H9 (cell line): ENCODE data around the gene KLF15. TPM values are rescaled to one million over a fixed set of nuclear protein-coding genes. Genes with fewer than 3 reads are reported as not detected.

Experiments used
- DNase-seq: peaks from one replicate; pipeline ENCODE4 v3.0.0-alpha.2; 2017
- H2AFZ ChIP-seq: one replicate; pipeline ENCODE4 v1.6.1; 2013; ENCODE audit warnings: mild to moderate bottlenecking, low read length, control low read depth, moderate library complexity
- H2AK5ac ChIP-seq: 2 replicates; pipeline ENCODE4 v1.6.1; 2013; ENCODE audit warnings: low read length, control low read depth, mixed read lengths; ENCODE audit not compliant: insufficient read length
- H2BK120ac ChIP-seq: one replicate; pipeline ENCODE4 v1.6.1; 2013; ENCODE audit warnings: low read depth, mild to moderate bottlenecking, low read length, control low read depth, inconsistent platforms; ENCODE audit not compliant: poor library complexity, severe bottlenecking
- H2BK12ac ChIP-seq: 2 replicates; pipeline ENCODE4 v1.6.1; 2013; ENCODE audit warnings: low read length, control low read depth, mixed read lengths, low read depth; ENCODE audit not compliant: insufficient read length
- H2BK15ac ChIP-seq: 2 replicates; pipeline ENCODE4 v1.6.1; 2013; ENCODE audit warnings: low read depth, low read length, control low read depth
- H2BK20ac ChIP-seq: one replicate; pipeline ENCODE4 v1.6.1; 2013; ENCODE audit warnings: low read depth, mild to moderate bottlenecking, low read length, control low read depth, inconsistent platforms; ENCODE audit not compliant: poor library complexity, severe bottlenecking
- H2BK5ac ChIP-seq: 2 replicates; pipeline ENCODE4 v1.6.1; 2013; ENCODE audit warnings: low read length, control low read depth, mixed read lengths; ENCODE audit not compliant: insufficient read length
- H3K14ac ChIP-seq: 2 replicates; pipeline ENCODE4 v1.6.1; 2013; ENCODE audit warnings: low read length, control low read depth; ENCODE audit not compliant: insufficient read depth
- H3K18ac ChIP-seq: 2 replicates; pipeline ENCODE4 v1.6.1; 2013; ENCODE audit warnings: low read depth, mild to moderate bottlenecking, mixed read lengths, low read length, control low read depth; ENCODE audit not compliant: insufficient read length
- H3K23ac ChIP-seq: 2 replicates; pipeline ENCODE4 v1.6.1; 2013; ENCODE audit warnings: low read length, control low read depth, mixed read lengths, low read depth; ENCODE audit not compliant: insufficient read length
- H3K23me2 ChIP-seq: 2 replicates; pipeline ENCODE4 v1.6.1; 2013; ENCODE audit warnings: low read depth, mild to moderate bottlenecking, mixed read lengths, low read length, control low read depth; ENCODE audit not compliant: insufficient read length, poor library complexity, severe bottlenecking
- H3K27ac ChIP-seq: 2 replicates; pipeline ENCODE4 v1.5.1; 2013; ENCODE audit warnings: low read length, control low read depth, mixed read lengths, low read depth; ENCODE audit not compliant: insufficient read length
- H3K27me3 ChIP-seq: 2 replicates; pipeline ENCODE4 v1.6.1; 2013; ENCODE audit warnings: low read length, control low read depth, inconsistent platforms; ENCODE audit not compliant: insufficient read depth
- H3K4ac ChIP-seq: 2 replicates; pipeline ENCODE4 v1.6.1; 2013; ENCODE audit warnings: low read depth, mild to moderate bottlenecking, control low read depth, inconsistent platforms, low read length, moderate library complexity
- H3K4me1 ChIP-seq: 2 replicates; pipeline ENCODE4 v1.6.1; 2013; ENCODE audit warnings: low read length, control low read depth, inconsistent platforms; ENCODE audit not compliant: insufficient read depth
- H3K4me2 ChIP-seq: 2 replicates; pipeline ENCODE4 v1.6.1; 2013; ENCODE audit warnings: low read length, control low read depth, mixed read lengths; ENCODE audit not compliant: insufficient read length, insufficient read depth
- H3K56ac ChIP-seq: 2 replicates; pipeline ENCODE4 v1.6.1; 2013; ENCODE audit warnings: low read depth, mild to moderate bottlenecking, mixed read lengths, low read length, control low read depth; ENCODE audit not compliant: insufficient read length
- H3K79me1 ChIP-seq: 2 replicates; pipeline ENCODE4 v1.6.1; 2013; ENCODE audit warnings: low read depth, mild to moderate bottlenecking, moderate library complexity, low read length, control low read depth, inconsistent platforms; ENCODE audit not compliant: insufficient read depth, poor library complexity, severe bottlenecking
- H3K79me2 ChIP-seq: 2 replicates; pipeline ENCODE4 v1.6.1; 2013; ENCODE audit warnings: low read length, control low read depth, inconsistent platforms; ENCODE audit not compliant: insufficient read depth
- H3K9ac ChIP-seq: 2 replicates; pipeline ENCODE4 v1.6.1; 2013; ENCODE audit warnings: low read length, control low read depth, mixed read lengths; ENCODE audit not compliant: insufficient read length; ENCODE audit errors: extremely low read depth
- H3K9me3 ChIP-seq: one replicate; pipeline ENCODE4 v1.6.1; 2013; ENCODE audit warnings: low read depth, low read length, inconsistent platforms; ENCODE audit not compliant: control insufficient read depth
- H3T11ph ChIP-seq: one replicate; pipeline ENCODE4 v1.6.1; 2013; ENCODE audit warnings: mild to moderate bottlenecking, low read length, control low read depth, inconsistent platforms
- H4K20me1 ChIP-seq: one replicate; pipeline ENCODE4 v1.6.1; 2013; ENCODE audit not compliant: control insufficient read depth, insufficient read length, insufficient read depth
- H4K5ac ChIP-seq: 2 replicates; pipeline ENCODE4 v1.6.1; 2013; ENCODE audit warnings: low read depth, mild to moderate bottlenecking, mixed read lengths, low read length, control low read depth; ENCODE audit not compliant: insufficient read length
- H4K8ac ChIP-seq: replicated peaks from 2 replicates; pipeline ENCODE4 v1.6.1; 2013; ENCODE audit warnings: low read length, control low read depth, mixed read lengths, low read depth; ENCODE audit not compliant: insufficient read length
- H4K91ac ChIP-seq: 2 replicates; pipeline ENCODE4 v1.6.1; 2013; ENCODE audit warnings: low read depth, mild to moderate bottlenecking, moderate library complexity, mixed read lengths, low read length, control low read depth; ENCODE audit not compliant: insufficient read length
- H3K27ac Mint-ChIP-seq, 3 experiments: 2 replicates in 2 of 3; 3 replicates in 1 of 3; pipeline ENCODE4 v1.8.0; 2020 to 2021; ENCODE audit warnings: mixed read lengths in 3 of 3, mild to moderate bottlenecking in 1 of 3, moderate library complexity in 1 of 3
- H3K27me3 Mint-ChIP-seq: 2 replicates; pipeline ENCODE4 v1.8.0; 2021; ENCODE audit warnings: low read depth, mild to moderate bottlenecking, moderate library complexity, mixed read lengths
- H3K36me3 Mint-ChIP-seq, 3 experiments: 2 replicates in 2 of 3; 3 replicates in 1 of 3; pipeline ENCODE4 v1.8.0; 2020 to 2021; ENCODE audit warnings: low read depth in 3 of 3, mixed read lengths in 3 of 3; ENCODE audit not compliant: insufficient read depth in 1 of 3
- H3K4me1 Mint-ChIP-seq, 2 experiments: 2 replicates each; pipeline ENCODE4 v1.8.0; 2020; ENCODE audit warnings: mixed read lengths in 2 of 2
- H3K4me3 Mint-ChIP-seq, 2 experiments: 2 replicates in 1 of 2; 3 replicates in 1 of 2; pipeline ENCODE4 v1.8.0; 2020 to 2021; ENCODE audit warnings: mild to moderate bottlenecking in 2 of 2, mixed read lengths in 2 of 2, moderate library complexity in 1 of 2
- H3K9me3 Mint-ChIP-seq, 2 experiments: 2 replicates in 1 of 2; 3 replicates in 1 of 2; pipeline ENCODE4 v1.8.0; 2020; ENCODE audit warnings: mild to moderate bottlenecking in 2 of 2, mixed read lengths in 2 of 2, moderate library complexity in 1 of 2
- CTCF ChIP-seq: fragments of 200-600 bp; sonication (generic); conservative IDR thresholded peaks from 3 replicates; pipeline ENCODE4 v1.8.0; 2021; ENCODE audit warnings: antibody characterized with exemption, mild to moderate bottlenecking
- WGBS: extraction: QIAGEN DNeasy Blood & Tissue Kit; methylation state at CpG from one replicate; pipeline ENCODE4 v1.1.7; 2013; ENCODE audit warnings: missing lambda C conversion rate, low lambda C conversion rate, mixed read lengths; ENCODE audit not compliant: insufficient read length; ENCODE audit errors: extremely low coverage; 5-methylcytosine and 5-hydroxymethylcytosine counted together
- total RNA-seq: library from RNA; stranded (reverse); gene quantifications from 2 replicates; pipeline ENCODE4 v1.2.1, GENCODE V29; 2021

KLF15 gene
- total RNA-seq, 1 experiment from 2014 or later, result 10.8 TPM

- H3K4me3 Mint-ChIP-seq, result no peak overlapping the region
- no peak for TF ChIP-seq CTCF
- Histone ChIP-seq H2BK5ac (no peak overlapping the region), H2BK12ac (no peak overlapping the region), H2AK5ac (no peak overlapping the region), H3K9me3 (no peaks in the 10 kb centered on the region), H4K8ac (no peak overlapping the region), H2AFZ (no peak overlapping the region), H3K14ac (no peak overlapping the region), H3K27ac (no peak overlapping the region), H3K56ac (no peak overlapping the region), H3K18ac (no peak overlapping the region), H2BK20ac (no peak overlapping the region), H3K79me1 (no peaks in the 10 kb centered on the region), H4K20me1 (no peaks in the 10 kb centered on the region), H3K9ac (no peak overlapping the region), H4K5ac (no peak overlapping the region), H3K79me2 (no peaks in the 10 kb centered on the region), H3K4me2 (no peak overlapping the region), H3K23me2 (no peaks in the 10 kb centered on the region), H3K27me3 (no peaks in the 10 kb centered on the region), H2BK15ac (no peak overlapping the region), H3K4ac (no peak overlapping the region), H3T11ph (no peak overlapping the region), H3K4me1 (no peaks in the 10 kb centered on the region), H3K23ac (no peak overlapping the region), H4K91ac (no peak overlapping the region), H2BK120ac (no peak overlapping the region)
- peaks cover 5 to 13% of the 10 kb centered on the region in 2 experiments; a peak in 4 of 5 replicates for H3K9me3 Mint-ChIP-seq
- H3K36me3 Mint-ChIP-seq, result peaks cover 0 to 4% (median 2%) of the 10 kb centered on the region in 3 experiments; a peak in 4 of 7 replicates
- DNase-seq, result peak; percentile 14
- H3K27ac Mint-ChIP-seq, result peak overlapping the region in 1 of 3 experiments; percentile 9; a peak in 2 of 7 replicates
- WGBS, result no CpG with 5 or more reads among the region's 9 CpGs
- peaks cover 11% of the 10 kb centered on the region for H3K27me3 Mint-ChIP-seq
- no peaks in the 10 kb centered on the region for H3K4me1 Mint-ChIP-seq
These were observed 34.8 kb downstream of the KLF15 start for GRCh38 chr3:126322181-126322967.
